Left lung (tissue), 10 donors: ENCODE data around the gene FAM222A. TPM values are rescaled to one million over a fixed set of nuclear protein-coding genes. Genes with fewer than 3 reads are reported as not detected.

Experiments
- ATAC-seq: fragments of 200-7000 bp; cut with Tn5 transposase; one replicate; pipeline ENCODE4 v1.9.1; 2020; ENCODE audit warnings: moderate library complexity
- DNase-seq, 4 donors: peaks; one replicate each; pipeline ENCODE4 v3.0.0-alpha.2; 2013 to 2020
- H3K27ac ChIP-seq, 2 donors: fragments of 200-600 bp; sonication (generic) in 1 of 2; one replicate each; pipeline versions ENCODE4 v1.5.0 to v1.8.0; 2020 to 2021
- H3K27me3 ChIP-seq, 2 donors: fragments of 200-600 bp; sonication (generic) in 1 of 2; one replicate each; pipeline versions ENCODE4 v1.5.0 to v1.8.0; 2020 to 2021
- H3K36me3 ChIP-seq, 2 donors: fragments of 200-600 bp; sonication (generic) in 1 of 2; one replicate each; pipeline versions ENCODE4 v1.5.0 to v1.8.0; 2020 to 2021
- H3K4me1 ChIP-seq, 2 donors: fragments of 200-600 bp; one replicate each; pipeline ENCODE4 v1.8.0; 2021
- H3K4me3 ChIP-seq, 2 donors: fragments of 200-600 bp; sonication (generic) in 1 of 2; one replicate each; pipeline versions ENCODE4 v1.5.0 to v1.8.0; 2020 to 2021; ENCODE audit warnings: mild to moderate bottlenecking in 1 of 2
- H3K9me3 ChIP-seq, 2 donors: fragments of 200-600 bp; sonication (generic) in 1 of 2; one replicate each; pipeline versions ENCODE4 v1.5.0 to v1.8.0; 2020 to 2021
- intact Hi-C, 2 donors: fragments of 100-400 bp; cut with DNase I; formaldehyde crosslinking; loops; one replicate each; pipeline versions ENCODE4 v1.11.2 to v1.14.2; 2022
- polyA plus RNA-seq, 6 donors: library from polyadenylated mRNA; unstranded; fragments of 120-200 nt; gene quantifications; one replicate each; pipeline ENCODE4 v1.2.1, GENCODE V29; 2013; ENCODE audit not compliant: insufficient read length in 6 of 6
- total RNA-seq, 2 donors: library from RNA; stranded (reverse); fragmentation: NEBNext Ultra II Directional; extraction: Animal tissue kit (Norgen Biotek cat#: 25700); gene quantifications; one replicate each; pipeline ENCODE4 v1.2.1, GENCODE V29; 2021
- TF ChIP-seq, protein P1 (sequence below), 2 donors: fragments of 200-600 bp; sonication (generic) in 1 of 2; IDR thresholded peaks; one replicate each; pipeline versions ENCODE4 v1.5.0 to v1.8.0; 2021; ENCODE audit warnings: antibody characterized with exemption in 2 of 2
- donor health status: DM: no; HTN: yes; CAD: no.
- donor health status: DM: no; HTN: no; CAD: no.

The FAM222A gene
- total and polyA plus RNA-seq, 8 donors, result 1.8 to 4.0 (median 2.6) TPM

DNA sequence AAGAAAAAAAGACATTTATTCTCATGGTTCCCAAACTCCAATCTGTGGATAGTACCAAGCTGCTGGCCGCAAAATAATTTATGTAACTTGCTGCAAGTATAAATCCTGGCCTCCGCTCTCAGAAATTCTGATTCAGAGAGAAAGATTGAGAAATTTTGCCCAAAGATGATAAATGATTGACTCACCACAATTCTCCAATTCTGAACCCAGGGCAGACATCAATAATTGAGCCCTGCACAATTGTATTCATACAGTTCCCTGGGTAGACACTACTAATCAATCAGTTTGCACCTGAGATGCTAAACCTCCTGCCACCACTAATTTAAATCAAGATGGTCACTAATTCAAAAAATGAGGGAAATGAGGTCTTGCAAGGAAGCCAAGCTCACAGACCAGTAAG, 81.4 kb downstream of the FAM222A start:
- intact Hi-C loops, result no loop called here
- Histone ChIP-seq H3K27ac (no peak overlapping the region), H3K4me3 (no peak overlapping the region), H3K36me3 (no peaks in the 10 kb centered on the region), H3K9me3 (no peaks in the 10 kb centered on the region), H3K27me3 (peaks cover 0 to 11% of the 10 kb centered on the region in 2 donors), H3K4me1 (no peaks in the 10 kb centered on the region)
- TF ChIP-seq, protein P1, sequence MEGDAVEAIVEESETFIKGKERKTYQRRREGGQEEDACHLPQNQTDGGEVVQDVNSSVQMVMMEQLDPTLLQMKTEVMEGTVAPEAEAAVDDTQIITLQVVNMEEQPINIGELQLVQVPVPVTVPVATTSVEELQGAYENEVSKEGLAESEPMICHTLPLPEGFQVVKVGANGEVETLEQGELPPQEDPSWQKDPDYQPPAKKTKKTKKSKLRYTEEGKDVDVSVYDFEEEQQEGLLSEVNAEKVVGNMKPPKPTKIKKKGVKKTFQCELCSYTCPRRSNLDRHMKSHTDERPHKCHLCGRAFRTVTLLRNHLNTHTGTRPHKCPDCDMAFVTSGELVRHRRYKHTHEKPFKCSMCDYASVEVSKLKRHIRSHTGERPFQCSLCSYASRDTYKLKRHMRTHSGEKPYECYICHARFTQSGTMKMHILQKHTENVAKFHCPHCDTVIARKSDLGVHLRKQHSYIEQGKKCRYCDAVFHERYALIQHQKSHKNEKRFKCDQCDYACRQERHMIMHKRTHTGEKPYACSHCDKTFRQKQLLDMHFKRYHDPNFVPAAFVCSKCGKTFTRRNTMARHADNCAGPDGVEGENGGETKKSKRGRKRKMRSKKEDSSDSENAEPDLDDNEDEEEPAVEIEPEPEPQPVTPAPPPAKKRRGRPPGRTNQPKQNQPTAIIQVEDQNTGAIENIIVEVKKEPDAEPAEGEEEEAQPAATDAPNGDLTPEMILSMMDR (IDR thresholded peaks at IDR 0.05), result no peak
- DNase-seq (no peak), ATAC-seq (no peak)

DNA sequence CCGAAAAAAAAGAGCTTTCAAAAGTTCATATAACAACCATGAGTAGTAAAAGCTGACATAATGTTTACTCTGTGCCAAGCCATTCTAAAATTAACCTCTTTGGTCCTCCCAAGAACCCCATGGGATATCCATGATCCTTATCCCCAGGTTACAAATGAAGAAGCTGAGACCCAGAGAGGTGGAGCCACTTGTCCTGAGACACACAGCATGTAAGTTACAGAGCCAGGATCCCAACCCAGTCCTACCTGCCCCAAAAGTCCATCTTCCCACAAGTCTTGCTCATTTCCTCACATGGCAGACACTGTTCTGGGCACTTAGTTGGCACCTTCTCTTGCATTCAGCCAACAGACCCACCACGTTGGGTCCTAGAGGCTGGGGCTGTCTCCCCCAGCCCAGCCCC, 82.4 kb downstream of the FAM222A start:
- no peak overlapping the region for H3K4me3 ChIP-seq
- H3K27ac ChIP-seq, result no peak overlapping the region
- H3K36me3 ChIP-seq, result no peaks in the 10 kb centered on the region
- H3K27me3 ChIP-seq, result peaks cover 0 to 11% of the 10 kb centered on the region in 2 donors
- no peak for DNase-seq
- TF ChIP-seq, protein P1 (IDR thresholded peaks at IDR 0.05), result no peak
- no peaks in the 10 kb centered on the region for H3K4me1 ChIP-seq
- H3K9me3 ChIP-seq, result no peaks in the 10 kb centered on the region
- no peak for ATAC-seq
- intact Hi-C loops, result no loop called here

- Histone ChIP-seq H3K27ac (no peak overlapping the region), H3K36me3 (no peaks in the 10 kb centered on the region), H3K27me3 (peaks cover 0 to 11% of the 10 kb centered on the region in 2 donors), H3K4me1 (no peaks in the 10 kb centered on the region), H3K9me3 (no peaks in the 10 kb centered on the region), H3K4me3 (no peak overlapping the region)
- no peak for ATAC-seq
- no peak for DNase-seq
- intact Hi-C loops, result no loop called here
- TF ChIP-seq, protein P1 (IDR thresholded peaks at IDR 0.05), result no peak
Observed at GRCh38 chr12:109797905-109798669, 84.5 kb downstream of the FAM222A start.

DNA sequence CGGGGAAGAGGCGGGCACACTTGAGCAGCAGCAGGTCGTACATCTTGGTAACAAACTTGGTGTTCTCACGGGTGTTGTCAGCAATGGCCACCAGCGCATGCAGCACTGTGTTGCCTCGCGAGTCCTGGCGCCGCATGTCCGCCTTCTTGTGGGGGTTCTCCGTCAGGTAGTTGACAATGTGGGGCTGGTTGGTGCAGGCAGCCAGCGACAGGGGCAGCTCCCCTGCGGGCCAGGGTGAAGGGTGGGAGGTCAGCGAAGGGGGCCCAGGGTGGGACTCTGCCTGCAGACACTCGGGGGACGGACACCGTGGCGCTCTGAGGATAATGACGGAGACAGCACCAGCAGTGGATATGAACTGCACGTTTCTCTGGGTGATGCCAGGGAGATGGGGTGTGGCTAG, 85.1 kb downstream of the FAM222A start:
- DNase-seq (no peak), ATAC-seq (no peak)
- Histone ChIP-seq H3K4me1 (no peaks in the 10 kb centered on the region), H3K4me3 (no peak overlapping the region), H3K9me3 (no peaks in the 10 kb centered on the region), H3K27me3 (peaks cover 0 to 6% of the 10 kb centered on the region in 2 donors), H3K27ac (no peak overlapping the region), H3K36me3 (no peaks in the 10 kb centered on the region)
- intact Hi-C loops, result no loop called here
- TF ChIP-seq, protein P1 (IDR thresholded peaks at IDR 0.05), result no peak

DNA sequence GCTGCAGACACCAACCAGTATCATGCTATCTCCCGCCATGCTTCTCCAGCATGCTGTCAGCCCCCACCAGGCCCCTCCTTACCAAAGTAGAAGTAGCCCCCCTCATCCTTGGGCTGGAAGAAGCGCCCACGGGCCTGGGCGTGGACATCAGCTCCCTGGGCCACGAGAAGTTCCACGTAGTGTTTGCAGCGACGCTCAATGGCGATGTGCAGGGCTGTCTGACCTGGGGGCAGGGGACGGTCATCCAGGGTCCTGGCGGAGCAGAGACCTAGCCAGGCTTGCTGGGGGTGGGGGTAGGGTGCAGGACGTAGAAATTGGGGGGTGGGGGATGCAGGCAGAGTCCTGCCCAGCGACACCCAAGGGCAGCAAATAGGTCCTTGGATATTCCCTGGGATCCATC, 86.9 kb downstream of the FAM222A start:
- DNase-seq (no peak), ATAC-seq (no peak)
- intact Hi-C loops, result loop anchor here in 1 of 2 donors (10.0 kb wide), 1 partner anchor 84 kb away; the partner anchor contains the start of gene GLTP
- Histone ChIP-seq H3K4me3 (no peak overlapping the region), H3K9me3 (no peaks in the 10 kb centered on the region), H3K4me1 (peaks cover 0 to 3% of the 10 kb centered on the region in 2 donors), H3K36me3 (no peaks in the 10 kb centered on the region), H3K27ac (no peak overlapping the region), H3K27me3 (no peaks in the 10 kb centered on the region)
- TF ChIP-seq, protein P1 (IDR thresholded peaks at IDR 0.05), result no peak
